Duodenal mucosa (tissue), 2 donors: ENCODE measurements around the gene AGBL1.

Source experiments
- H3K27ac ChIP-seq: one replicate; pipeline ENCODE4 v1.7.0; 2013; ENCODE audit warnings: low read depth, low read length
- H3K27me3 ChIP-seq, 2 donors: one replicate each; pipeline ENCODE4 v1.7.0; 2013; ENCODE audit warnings: low read length in 2 of 2, control low read depth in 1 of 2; ENCODE audit not compliant: insufficient read depth in 2 of 2, control insufficient read depth in 1 of 2
- H3K36me3 ChIP-seq, 2 donors: one replicate each; pipeline ENCODE4 v1.7.0; 2013; ENCODE audit warnings: low read length in 2 of 2, control low read depth in 1 of 2; ENCODE audit not compliant: insufficient read depth in 2 of 2, control insufficient read depth in 1 of 2
- H3K4me1 ChIP-seq, 2 donors: one replicate each; pipeline ENCODE4 v1.7.0; 2013; ENCODE audit warnings: low read length in 2 of 2, control low read depth in 1 of 2; ENCODE audit not compliant: insufficient read depth in 2 of 2, control insufficient read depth in 1 of 2
- H3K4me3 ChIP-seq, 2 donors: one replicate each; pipeline ENCODE4 v1.7.0; 2013; ENCODE audit warnings: low read length in 2 of 2, low read depth in 1 of 2
- H3K9ac ChIP-seq, 2 donors: one replicate each; pipeline ENCODE4 v1.7.0; 2013; ENCODE audit warnings: low read length in 2 of 2, low read depth in 1 of 2
- H3K9me3 ChIP-seq, 2 donors: one replicate each; pipeline ENCODE4 v1.7.0; 2013; ENCODE audit warnings: low read length in 2 of 2, control low read depth in 1 of 2; ENCODE audit not compliant: control insufficient read depth in 1 of 2

AGBL1 gene

GRCh38 chr15:86336051-86336788 is 256.5 kb downstream of the AGBL1 start:
- peaks cover 0 to 2% of the 10 kb centered on the region in 2 donors for H3K9me3 ChIP-seq
- H3K27ac ChIP-seq: no peak overlapping the region
- H3K4me1 ChIP-seq: no peaks in the 10 kb centered on the region
- no peaks in the 10 kb centered on the region for H3K36me3 ChIP-seq
- H3K4me3 ChIP-seq: no peak overlapping the region
- no peaks in the 10 kb centered on the region for H3K27me3 ChIP-seq
- no peak overlapping the region for H3K9ac ChIP-seq

DNA sequence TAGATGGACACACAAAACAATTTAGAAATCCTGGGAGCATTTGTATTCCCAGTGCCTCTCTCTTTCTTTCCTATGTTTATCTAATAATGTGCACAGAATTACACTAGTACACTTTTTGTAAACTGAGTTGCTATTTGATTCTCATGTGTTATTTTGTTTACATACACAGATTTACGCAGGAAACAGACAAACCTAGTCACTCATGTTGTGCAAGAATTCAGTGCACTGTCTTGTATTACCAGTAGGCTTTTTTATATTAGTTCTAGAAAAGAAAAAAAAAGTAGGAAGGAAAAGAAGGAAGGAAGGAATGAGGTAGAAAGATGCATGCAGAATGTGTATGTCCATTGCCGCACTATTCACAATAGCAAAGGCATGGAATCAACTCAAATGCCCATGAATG is 257.4 kb downstream of the AGBL1 start:
- H3K27me3 ChIP-seq: no peaks in the 10 kb centered on the region
- no peaks in the 10 kb centered on the region for H3K9me3 ChIP-seq
- no peak overlapping the region for H3K27ac ChIP-seq
- no peaks in the 10 kb centered on the region for H3K4me1 ChIP-seq
- H3K4me3 ChIP-seq: no peak overlapping the region
- H3K36me3 ChIP-seq: no peaks in the 10 kb centered on the region
- H3K9ac ChIP-seq: no peak overlapping the region

- Histone ChIP-seq H3K4me1 (no peaks in the 10 kb centered on the region), H3K9ac (no peak overlapping the region), H3K27me3 (no peaks in the 10 kb centered on the region), H3K9me3 (no peaks in the 10 kb centered on the region), H3K36me3 (no peaks in the 10 kb centered on the region), H3K4me3 (no peak overlapping the region), H3K27ac (no peak overlapping the region)
Observed at GRCh38 chr15:86347245-86347644, 267.6 kb downstream of the AGBL1 start.

DNA sequence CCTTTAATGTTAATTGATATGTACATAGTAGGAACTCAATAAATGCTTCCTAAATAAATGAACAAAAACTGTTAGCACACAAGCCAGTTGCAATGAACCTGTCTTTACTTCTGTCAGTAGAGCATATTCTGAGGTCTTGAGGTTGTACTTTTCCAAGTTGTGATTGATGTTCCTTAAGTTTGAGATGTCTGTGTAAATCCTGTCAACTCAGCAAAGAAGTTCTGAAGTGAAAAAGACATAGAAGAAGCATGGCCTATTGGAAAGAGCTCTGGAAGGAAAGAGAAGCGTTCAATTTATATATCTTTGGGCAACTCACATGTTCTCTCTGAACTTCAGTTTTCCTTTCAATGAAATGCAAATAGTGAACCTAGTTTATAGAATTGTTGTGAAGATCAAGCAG is 269.9 kb downstream of the AGBL1 start:
- no peak overlapping the region for H3K27ac ChIP-seq
- H3K9ac ChIP-seq: no peak overlapping the region
- H3K27me3 ChIP-seq: no peaks in the 10 kb centered on the region
- H3K4me1 ChIP-seq: no peaks in the 10 kb centered on the region
- H3K9me3 ChIP-seq: no peaks in the 10 kb centered on the region
- H3K36me3 ChIP-seq: no peaks in the 10 kb centered on the region
- H3K4me3 ChIP-seq: no peak overlapping the region

DNA sequence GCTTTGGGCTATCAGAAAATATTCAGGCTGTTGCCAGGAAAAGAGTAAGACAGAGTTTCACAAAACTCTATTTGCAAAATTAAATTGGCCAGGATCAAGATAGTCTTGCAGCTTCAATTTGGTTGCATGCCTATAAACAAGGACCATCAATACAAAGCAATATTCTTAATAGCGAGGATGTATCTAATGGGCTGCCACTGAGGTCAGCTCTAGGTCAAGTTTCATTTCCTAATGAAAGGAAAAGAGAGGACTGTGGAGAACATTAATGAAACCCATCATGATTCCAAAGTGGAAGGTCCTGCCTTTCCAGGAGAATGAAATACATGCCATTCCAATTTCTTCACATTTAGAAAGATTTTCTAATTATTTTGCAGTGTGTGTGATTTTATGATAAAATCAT is 273.5 kb downstream of the AGBL1 start:
- Histone ChIP-seq H3K4me1 (no peaks in the 10 kb centered on the region), H3K27ac (no peak overlapping the region), H3K27me3 (no peaks in the 10 kb centered on the region), H3K36me3 (no peaks in the 10 kb centered on the region), H3K9me3 (no peaks in the 10 kb centered on the region), H3K9ac (no peak overlapping the region), H3K4me3 (no peak overlapping the region)

DNA sequence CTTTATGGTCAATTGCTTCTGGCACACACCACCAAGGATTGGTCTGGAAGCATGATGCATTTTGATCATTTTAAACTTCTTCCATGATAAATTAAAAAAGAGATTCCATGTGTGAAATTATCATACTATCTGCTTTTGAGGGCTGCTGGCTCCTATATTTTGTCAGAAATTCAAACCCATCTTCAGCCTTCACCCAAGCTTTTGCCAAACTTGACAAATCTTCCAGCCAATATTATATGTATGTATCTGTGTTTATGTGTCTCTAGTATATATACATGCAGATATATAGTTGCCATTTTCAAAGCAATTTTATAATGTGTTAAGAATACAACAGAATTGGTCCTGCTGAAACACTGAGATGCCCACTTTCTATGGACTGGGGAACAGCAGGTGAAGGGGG is 275.7 kb downstream of the AGBL1 start:
- H3K9ac ChIP-seq: no peak overlapping the region
- H3K27ac ChIP-seq: no peak overlapping the region
- H3K27me3 ChIP-seq: no peaks in the 10 kb centered on the region
- no peaks in the 10 kb centered on the region for H3K4me1 ChIP-seq
- H3K36me3 ChIP-seq: no peaks in the 10 kb centered on the region
- no peaks in the 10 kb centered on the region for H3K9me3 ChIP-seq
- H3K4me3 ChIP-seq: no peak overlapping the region

GRCh38 chr15:86355801-86356200 is 276.1 kb downstream of the AGBL1 start:
- Histone ChIP-seq H3K9ac (no peak overlapping the region), H3K4me3 (no peak overlapping the region), H3K27ac (no peak overlapping the region), H3K9me3 (no peaks in the 10 kb centered on the region), H3K4me1 (no peaks in the 10 kb centered on the region), H3K27me3 (no peaks in the 10 kb centered on the region), H3K36me3 (no peaks in the 10 kb centered on the region)

DNA sequence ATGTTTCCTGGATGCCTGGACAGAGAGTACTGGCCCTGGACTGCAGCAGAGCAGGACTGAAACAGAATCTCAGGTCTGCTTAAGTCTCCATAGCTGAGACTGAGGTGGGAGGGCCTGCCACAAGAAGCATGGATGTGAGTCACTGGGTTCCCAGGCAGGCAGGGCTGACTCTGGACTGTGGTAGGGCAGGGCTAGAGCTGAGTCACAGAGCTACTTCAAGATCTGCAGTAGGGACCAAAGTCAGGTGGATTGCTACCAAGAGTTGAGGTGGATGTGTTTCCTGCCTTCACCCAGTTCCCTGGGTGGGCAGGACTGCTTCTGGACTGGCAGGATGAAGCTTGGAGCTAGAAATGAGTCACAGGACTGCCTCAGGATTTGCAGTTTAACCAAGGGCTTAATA is 282.9 kb downstream of the AGBL1 start:
- no peak overlapping the region for H3K4me3 ChIP-seq
- no peaks in the 10 kb centered on the region for H3K36me3 ChIP-seq
- H3K9me3 ChIP-seq: peaks cover 0 to 4% of the 10 kb centered on the region in 2 donors
- no peak overlapping the region for H3K9ac ChIP-seq
- H3K27me3 ChIP-seq: no peaks in the 10 kb centered on the region
- no peak overlapping the region for H3K27ac ChIP-seq
- H3K4me1 ChIP-seq: no peaks in the 10 kb centered on the region

DNA sequence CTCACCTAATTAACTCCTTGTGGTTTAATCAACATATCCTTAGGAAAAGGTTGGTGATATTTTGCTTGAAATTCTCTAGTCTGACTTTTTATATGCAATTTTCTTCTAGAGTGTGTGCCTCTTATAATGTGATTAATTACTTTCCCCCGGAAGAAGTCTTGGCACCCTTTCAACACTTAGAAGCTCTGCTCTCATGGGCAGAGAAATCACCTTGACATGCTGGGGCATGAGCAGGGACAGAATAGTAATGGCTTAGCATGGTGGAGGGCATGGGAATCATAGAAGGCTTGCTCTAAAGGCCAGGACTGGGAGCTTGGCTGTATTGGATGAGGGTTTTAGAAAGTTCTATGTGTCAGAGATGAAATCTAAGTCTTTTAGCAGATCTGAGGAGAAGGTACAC is 293.5 kb downstream of the AGBL1 start:
- Histone ChIP-seq H3K27me3 (no peaks in the 10 kb centered on the region), H3K4me1 (no peaks in the 10 kb centered on the region), H3K4me3 (no peak overlapping the region), H3K36me3 (no peaks in the 10 kb centered on the region), H3K9me3 (no peaks in the 10 kb centered on the region), H3K9ac (no peak overlapping the region), H3K27ac (no peak overlapping the region)

DNA sequence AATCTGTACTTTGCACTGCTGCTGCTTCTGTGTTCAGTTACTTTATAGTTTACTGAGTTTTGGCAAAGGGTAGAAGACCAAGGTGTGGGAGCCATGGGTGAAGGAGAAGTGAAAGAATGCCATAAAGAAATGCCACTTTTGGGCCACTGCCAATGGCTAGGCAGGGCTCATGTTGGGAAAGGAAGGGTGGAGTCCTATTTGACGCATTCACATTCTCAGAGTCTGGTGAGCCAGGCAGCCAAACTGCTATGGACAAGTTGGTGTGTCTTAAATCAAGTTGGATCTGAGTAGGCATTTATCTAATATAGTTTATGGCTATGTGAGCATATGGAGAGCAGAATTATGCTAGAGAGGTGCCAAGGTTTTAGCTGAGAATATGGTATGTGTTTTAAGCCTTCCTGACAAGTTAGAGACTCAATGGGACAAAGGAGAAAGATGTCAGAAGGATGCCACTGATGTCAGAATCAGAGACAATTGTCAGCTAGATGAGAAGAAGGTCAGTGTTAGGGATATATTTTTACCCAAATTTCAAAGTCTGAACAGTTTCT is 296.1 kb downstream of the AGBL1 start:
- H3K27ac ChIP-seq: no peak overlapping the region
- H3K4me1 ChIP-seq: no peaks in the 10 kb centered on the region
- no peaks in the 10 kb centered on the region for H3K36me3 ChIP-seq
- H3K9ac ChIP-seq: no peak overlapping the region
- no peaks in the 10 kb centered on the region for H3K27me3 ChIP-seq
- H3K4me3 ChIP-seq: no peak overlapping the region
- no peaks in the 10 kb centered on the region for H3K9me3 ChIP-seq
